ENCODE data around the gene SPATS2.

- TF ChIP-seq NBN (IDR thresholded peaks at IDR 0.05): no peak
- no peak for TF ChIP-seq MXI1 (IDR thresholded peaks at IDR 0.05; ENCODE audit: low read depth, low read length)
- TF ChIP-seq JUND (IDR thresholded peaks at IDR 0.05; ENCODE audit: low read depth, low read length): no peak
- no peak for TF ChIP-seq POLR2AphosphoS2 (IDR thresholded peaks at IDR 0.05; ENCODE audit: low read depth, low read length)
- no peak for TF ChIP-seq GABPA (IDR thresholded peaks at IDR 0.05; ENCODE audit: low read depth)
- no peak for TF ChIP-seq CTCF (IDR thresholded peaks at IDR 0.05 in 2 of 3, conservative IDR thresholded peaks at IDR 0.05 in 1 of 3; ENCODE audit: control insufficient read depth in 2 of 3, extremely low read depth in 1 of 3, insufficient read depth in 1 of 3, low read depth in 3 of 3, low read length in 3 of 3)
- no peak for TF ChIP-seq FOS (IDR thresholded peaks at IDR 0.05; ENCODE audit: borderline replicate concordance, extremely low read depth, insufficient read length)
- TF ChIP-seq SP1 (IDR thresholded peaks at IDR 0.05; ENCODE audit: low read depth, low read length): no peak
- TF ChIP-seq NRF1 (conservative IDR thresholded peaks at IDR 0.05; ENCODE audit: low read depth, low read length): no peak
- no peak for TF ChIP-seq EZH2 (IDR thresholded peaks at IDR 0.05; ENCODE audit: borderline replicate concordance, control insufficient read depth, low read depth, low read length)
- TF ChIP-seq BRCA1 (IDR thresholded peaks at IDR 0.05; ENCODE audit: low read depth, low read length): no peak
These were observed 111.8 kb downstream of the SPATS2 start for GRCh38 chr12:49478949-49479664.
